ENCODE results near the gene ZNF506. TPM values are rescaled to one million over a fixed set of nuclear protein-coding genes. Genes with fewer than 3 reads are reported as not detected.

Gene ZNF506
- total and polyA plus RNA-seq, 2 experiments from 2014 or later = 26.0 to 42.1 TPM

DNA sequence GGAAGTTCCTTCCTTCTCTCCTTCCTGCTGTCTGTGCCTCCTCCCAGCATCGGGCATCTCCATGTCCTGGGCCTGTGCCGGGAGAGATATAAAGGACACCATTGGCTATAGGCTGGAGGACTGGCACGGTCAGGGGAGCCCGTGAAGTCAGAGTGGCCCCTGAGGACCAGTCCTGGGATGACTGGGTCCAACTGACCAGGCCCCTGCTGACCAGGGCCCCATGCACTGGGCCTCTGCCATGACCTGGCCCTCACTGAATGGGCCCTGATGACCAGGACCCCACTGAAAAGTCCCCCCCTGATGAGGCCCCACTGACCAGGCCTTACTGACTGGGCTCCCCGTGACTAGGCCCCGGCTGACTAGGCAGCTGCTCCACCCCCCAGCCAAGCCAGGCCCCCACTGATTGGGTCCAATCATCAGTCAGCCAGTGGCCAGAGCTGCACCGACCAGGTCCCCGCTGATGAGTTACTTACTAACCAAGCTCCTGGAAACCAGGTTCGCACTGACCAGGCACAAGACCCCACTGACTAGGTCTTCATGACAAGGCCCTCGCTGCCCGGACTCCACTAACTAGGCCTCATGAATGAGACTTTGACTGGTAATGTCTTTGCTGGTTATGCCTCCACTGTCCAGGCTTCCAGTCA lies 68.7 kb downstream of the ZNF506 start (continued):
- TF ChIP-seq, protein P1, sequence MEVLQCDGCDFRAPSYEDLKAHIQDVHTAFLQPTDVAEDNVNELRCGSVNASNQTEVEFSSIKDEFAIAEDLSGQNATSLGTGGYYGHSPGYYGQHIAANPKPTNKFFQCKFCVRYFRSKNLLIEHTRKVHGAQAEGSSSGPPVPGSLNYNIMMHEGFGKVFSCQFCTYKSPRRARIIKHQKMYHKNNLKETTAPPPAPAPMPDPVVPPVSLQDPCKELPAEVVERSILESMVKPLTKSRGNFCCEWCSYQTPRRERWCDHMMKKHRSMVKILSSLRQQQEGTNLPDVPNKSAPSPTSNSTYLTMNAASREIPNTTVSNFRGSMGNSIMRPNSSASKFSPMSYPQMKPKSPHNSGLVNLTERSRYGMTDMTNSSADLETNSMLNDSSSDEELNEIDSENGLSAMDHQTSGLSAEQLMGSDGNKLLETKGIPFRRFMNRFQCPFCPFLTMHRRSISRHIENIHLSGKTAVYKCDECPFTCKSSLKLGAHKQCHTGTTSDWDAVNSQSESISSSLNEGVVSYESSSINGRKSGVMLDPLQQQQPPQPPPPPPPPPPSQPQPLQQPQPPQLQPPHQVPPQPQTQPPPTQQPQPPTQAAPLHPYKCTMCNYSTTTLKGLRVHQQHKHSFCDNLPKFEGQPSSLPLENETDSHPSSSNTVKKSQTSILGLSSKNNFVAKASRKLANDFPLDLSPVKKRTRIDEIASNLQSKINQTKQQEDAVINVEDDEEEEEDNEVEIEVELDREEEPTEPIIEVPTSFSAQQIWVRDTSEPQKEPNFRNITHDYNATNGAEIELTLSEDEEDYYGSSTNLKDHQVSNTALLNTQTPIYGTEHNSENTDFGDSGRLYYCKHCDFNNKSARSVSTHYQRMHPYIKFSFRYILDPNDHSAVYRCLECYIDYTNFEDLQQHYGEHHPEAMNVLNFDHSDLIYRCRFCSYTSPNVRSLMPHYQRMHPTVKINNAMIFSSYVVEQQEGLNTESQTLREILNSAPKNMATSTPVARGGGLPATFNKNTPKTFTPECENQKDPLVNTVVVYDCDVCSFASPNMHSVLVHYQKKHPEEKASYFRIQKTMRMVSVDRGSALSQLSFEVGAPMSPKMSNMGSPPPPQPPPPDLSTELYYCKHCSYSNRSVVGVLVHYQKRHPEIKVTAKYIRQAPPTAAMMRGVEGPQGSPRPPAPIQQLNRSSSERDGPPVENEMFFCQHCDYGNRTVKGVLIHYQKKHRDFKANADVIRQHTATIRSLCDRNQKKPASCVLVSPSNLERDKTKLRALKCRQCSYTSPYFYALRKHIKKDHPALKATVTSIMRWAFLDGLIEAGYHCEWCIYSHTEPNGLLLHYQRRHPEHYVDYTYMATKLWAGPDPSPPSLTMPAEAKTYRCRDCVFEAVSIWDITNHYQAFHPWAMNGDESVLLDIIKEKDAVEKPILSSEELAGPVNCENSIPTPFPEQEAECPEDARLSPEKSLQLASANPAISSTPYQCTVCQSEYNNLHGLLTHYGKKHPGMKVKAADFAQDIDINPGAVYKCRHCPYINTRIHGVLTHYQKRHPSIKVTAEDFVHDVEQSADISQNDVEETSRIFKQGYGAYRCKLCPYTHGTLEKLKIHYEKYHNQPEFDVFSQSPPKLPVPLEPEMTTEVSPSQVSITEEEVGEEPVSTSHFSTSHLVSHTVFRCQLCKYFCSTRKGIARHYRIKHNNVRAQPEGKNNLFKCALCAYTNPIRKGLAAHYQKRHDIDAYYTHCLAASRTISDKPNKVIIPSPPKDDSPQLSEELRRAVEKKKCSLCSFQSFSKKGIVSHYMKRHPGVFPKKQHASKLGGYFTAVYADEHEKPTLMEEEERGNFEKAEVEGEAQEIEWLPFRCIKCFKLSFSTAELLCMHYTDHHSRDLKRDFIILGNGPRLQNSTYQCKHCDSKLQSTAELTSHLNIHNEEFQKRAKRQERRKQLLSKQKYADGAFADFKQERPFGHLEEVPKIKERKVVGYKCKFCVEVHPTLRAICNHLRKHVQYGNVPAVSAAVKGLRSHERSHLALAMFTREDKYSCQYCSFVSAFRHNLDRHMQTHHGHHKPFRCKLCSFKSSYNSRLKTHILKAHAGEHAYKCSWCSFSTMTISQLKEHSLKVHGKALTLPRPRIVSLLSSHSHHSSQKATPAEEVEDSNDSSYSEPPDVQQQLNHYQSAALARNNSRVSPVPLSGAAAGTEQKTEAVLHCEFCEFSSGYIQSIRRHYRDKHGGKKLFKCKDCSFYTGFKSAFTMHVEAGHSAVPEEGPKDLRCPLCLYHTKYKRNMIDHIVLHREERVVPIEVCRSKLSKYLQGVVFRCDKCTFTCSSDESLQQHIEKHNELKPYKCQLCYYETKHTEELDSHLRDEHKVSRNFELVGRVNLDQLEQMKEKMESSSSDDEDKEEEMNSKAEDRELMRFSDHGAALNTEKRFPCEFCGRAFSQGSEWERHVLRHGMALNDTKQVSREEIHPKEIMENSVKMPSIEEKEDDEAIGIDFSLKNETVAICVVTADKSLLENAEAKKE (CRISPR knock-in tag; IDR thresholded peaks at IDR 0.05) = no peak
- TF ChIP-seq JUNB (IDR thresholded peaks at IDR 0.05; ENCODE audit: unreplicated experiment) (no peak), ZNF114 (CRISPR knock-in tag; IDR thresholded peaks at IDR 0.05) (no peak)
- TF ChIP-seq, protein P2, sequence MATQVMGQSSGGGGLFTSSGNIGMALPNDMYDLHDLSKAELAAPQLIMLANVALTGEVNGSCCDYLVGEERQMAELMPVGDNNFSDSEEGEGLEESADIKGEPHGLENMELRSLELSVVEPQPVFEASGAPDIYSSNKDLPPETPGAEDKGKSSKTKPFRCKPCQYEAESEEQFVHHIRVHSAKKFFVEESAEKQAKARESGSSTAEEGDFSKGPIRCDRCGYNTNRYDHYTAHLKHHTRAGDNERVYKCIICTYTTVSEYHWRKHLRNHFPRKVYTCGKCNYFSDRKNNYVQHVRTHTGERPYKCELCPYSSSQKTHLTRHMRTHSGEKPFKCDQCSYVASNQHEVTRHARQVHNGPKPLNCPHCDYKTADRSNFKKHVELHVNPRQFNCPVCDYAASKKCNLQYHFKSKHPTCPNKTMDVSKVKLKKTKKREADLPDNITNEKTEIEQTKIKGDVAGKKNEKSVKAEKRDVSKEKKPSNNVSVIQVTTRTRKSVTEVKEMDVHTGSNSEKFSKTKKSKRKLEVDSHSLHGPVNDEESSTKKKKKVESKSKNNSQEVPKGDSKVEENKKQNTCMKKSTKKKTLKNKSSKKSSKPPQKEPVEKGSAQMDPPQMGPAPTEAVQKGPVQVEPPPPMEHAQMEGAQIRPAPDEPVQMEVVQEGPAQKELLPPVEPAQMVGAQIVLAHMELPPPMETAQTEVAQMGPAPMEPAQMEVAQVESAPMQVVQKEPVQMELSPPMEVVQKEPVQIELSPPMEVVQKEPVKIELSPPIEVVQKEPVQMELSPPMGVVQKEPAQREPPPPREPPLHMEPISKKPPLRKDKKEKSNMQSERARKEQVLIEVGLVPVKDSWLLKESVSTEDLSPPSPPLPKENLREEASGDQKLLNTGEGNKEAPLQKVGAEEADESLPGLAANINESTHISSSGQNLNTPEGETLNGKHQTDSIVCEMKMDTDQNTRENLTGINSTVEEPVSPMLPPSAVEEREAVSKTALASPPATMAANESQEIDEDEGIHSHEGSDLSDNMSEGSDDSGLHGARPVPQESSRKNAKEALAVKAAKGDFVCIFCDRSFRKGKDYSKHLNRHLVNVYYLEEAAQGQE (IDR thresholded peaks at IDR 0.05; ENCODE audit: unreplicated experiment) = no peak

DNA sequence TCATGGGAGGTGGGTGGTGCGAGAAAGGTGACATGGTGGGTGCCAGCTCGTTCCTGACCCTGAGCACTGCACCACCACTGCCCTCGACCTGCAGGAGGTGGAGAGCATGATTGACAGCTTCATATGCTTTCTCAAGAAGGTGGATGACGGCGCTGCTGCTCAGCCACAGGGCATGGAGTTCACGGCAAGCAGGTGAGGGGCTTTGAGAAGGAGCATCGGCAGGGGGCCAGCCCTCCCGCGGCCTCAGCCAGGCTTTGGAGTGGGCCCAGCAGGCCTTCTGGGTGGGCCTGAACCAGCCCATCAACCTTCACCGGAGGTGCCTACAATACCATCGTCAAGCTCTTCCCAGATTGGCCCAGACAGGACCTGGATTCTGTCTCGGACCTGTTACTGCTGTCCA lies 69.7 kb downstream of the ZNF506 start:
- Histone ChIP-seq H3K9me2 (ENCODE audit: insufficient read depth) (no peaks in the 10 kb centered on the region), H4K20me1 (replicated peaks; ENCODE audit: insufficient read depth) (no peaks in the 10 kb centered on the region), H3F3A (replicated peaks; ENCODE audit: low read depth) (no peaks in the 10 kb centered on the region), H3K4me3 (no peak overlapping the region), H3K27me3 (ENCODE audit: insufficient read depth) (no peaks in the 10 kb centered on the region), H2AFZ (no peak overlapping the region), H3K36me3 (ENCODE audit: insufficient read depth) (no peaks in the 10 kb centered on the region), H3K4me1 (ENCODE audit: insufficient read depth) (no peaks in the 10 kb centered on the region), H3K4me2 (no peak overlapping the region), H3K27ac (ENCODE audit: low read depth) (no peak overlapping the region), H3K79me2 (replicated peaks; ENCODE audit: insufficient read depth) (no peaks in the 10 kb centered on the region)
- H3K36me3 Mint-ChIP-seq (ENCODE audit: low read depth) = peaks cover 2% of the 10 kb centered on the region; the same call in 1 of the 3 replicates
- H3K9me3 Mint-ChIP-seq = peaks cover 17% of the 10 kb centered on the region
- H3K27ac Mint-ChIP-seq = no peak overlapping the region
- peaks cover 7% of the 10 kb centered on the region for H3K27me3 Mint-ChIP-seq (ENCODE audit: insufficient read depth, low read depth, poor library complexity)
- H3K4me1 Mint-ChIP-seq = no peaks in the 10 kb centered on the region
- no peak for ATAC-seq
- no peak for DNase-seq (ENCODE audit: low spot score)
- no peak overlapping the region for H3K4me3 Mint-ChIP-seq
- TF ChIP-seq NANOG (IDR thresholded peaks at IDR 0.05; ENCODE audit: borderline replicate concordance) (no peak), JUNB (IDR thresholded peaks at IDR 0.05; ENCODE audit: unreplicated experiment) (no peak), ZNF331 (CRISPR knock-in tag; IDR thresholded peaks at IDR 0.05; ENCODE audit: low read depth) (no peak), EZH2phosphoT487 (IDR thresholded peaks at IDR 0.05; ENCODE audit: unreplicated experiment) (no peak), POLR2AphosphoS5 (IDR thresholded peaks at IDR 0.05; ENCODE audit: low read depth) (no peak), CREB1 (CRISPR knock-in tag; IDR thresholded peaks at IDR 0.05; ENCODE audit: low read depth) (no peak), EZH2 (IDR thresholded peaks at IDR 0.05; ENCODE audit: low read depth, unreplicated experiment) (no peak)
- TF ChIP-seq, protein P3, sequence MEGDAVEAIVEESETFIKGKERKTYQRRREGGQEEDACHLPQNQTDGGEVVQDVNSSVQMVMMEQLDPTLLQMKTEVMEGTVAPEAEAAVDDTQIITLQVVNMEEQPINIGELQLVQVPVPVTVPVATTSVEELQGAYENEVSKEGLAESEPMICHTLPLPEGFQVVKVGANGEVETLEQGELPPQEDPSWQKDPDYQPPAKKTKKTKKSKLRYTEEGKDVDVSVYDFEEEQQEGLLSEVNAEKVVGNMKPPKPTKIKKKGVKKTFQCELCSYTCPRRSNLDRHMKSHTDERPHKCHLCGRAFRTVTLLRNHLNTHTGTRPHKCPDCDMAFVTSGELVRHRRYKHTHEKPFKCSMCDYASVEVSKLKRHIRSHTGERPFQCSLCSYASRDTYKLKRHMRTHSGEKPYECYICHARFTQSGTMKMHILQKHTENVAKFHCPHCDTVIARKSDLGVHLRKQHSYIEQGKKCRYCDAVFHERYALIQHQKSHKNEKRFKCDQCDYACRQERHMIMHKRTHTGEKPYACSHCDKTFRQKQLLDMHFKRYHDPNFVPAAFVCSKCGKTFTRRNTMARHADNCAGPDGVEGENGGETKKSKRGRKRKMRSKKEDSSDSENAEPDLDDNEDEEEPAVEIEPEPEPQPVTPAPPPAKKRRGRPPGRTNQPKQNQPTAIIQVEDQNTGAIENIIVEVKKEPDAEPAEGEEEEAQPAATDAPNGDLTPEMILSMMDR (conservative IDR thresholded peaks at IDR 0.05; ENCODE audit: low read depth in 2 of 2) = no peak

Measured in GM23338 (cell line).